LNCaP clone FGC (cell line): ENCODE data around the gene SLC8A1.

ENCODE experiments used
- DNase-seq: peaks from one replicate; pipeline ENCODE4 v3.0.0-alpha.2; 2011; ENCODE audit warnings: low read depth
- H3K4me3 ChIP-seq: 2 replicates; pipeline ENCODE4 v1.5.1; 2011; ENCODE audit warnings: mild to moderate bottlenecking, low read depth, low read length, control low read depth
- CTCF ChIP-seq: IDR thresholded peaks from 2 replicates; pipeline ENCODE4 v1.5.1; 2012; ENCODE audit warnings: mild to moderate bottlenecking; ENCODE audit not compliant: control insufficient read depth, insufficient read depth; ENCODE audit errors: extremely low read depth

The SLC8A1 gene

GRCh38 chr2:40127890-40128557 is 323.9 kb downstream of the SLC8A1 start:
- DNase-seq: no peak
- H3K4me3 ChIP-seq: no peak overlapping the region
- TF ChIP-seq CTCF: no peak

- no peak for DNase-seq
- H3K4me3 ChIP-seq: no peak overlapping the region
- no peak for TF ChIP-seq CTCF
Observed at GRCh38 chr2:40127146-40127545, 324.7 kb downstream of the SLC8A1 start.

DNA sequence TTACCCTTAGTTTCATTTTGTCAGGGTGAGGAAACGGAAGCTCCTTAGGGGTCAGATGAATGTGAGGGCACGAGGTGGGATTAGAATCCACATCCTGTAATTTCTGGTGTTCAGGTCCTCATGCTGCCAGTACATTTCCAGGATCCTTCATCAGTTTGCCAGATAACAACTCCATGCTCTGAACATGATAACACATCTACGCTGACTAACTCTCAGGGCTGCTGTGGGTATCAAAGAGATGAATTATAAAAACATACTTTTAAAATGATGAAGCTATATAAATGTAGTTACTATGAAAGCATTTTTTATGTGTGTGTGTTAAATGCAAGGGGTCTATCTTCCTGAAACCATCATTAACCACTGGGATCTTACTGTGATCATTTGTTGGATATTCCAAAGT is 325.9 kb downstream of the SLC8A1 start:
- H3K4me3 ChIP-seq: no peak overlapping the region
- DNase-seq: no peak
- no peak for TF ChIP-seq CTCF

DNA sequence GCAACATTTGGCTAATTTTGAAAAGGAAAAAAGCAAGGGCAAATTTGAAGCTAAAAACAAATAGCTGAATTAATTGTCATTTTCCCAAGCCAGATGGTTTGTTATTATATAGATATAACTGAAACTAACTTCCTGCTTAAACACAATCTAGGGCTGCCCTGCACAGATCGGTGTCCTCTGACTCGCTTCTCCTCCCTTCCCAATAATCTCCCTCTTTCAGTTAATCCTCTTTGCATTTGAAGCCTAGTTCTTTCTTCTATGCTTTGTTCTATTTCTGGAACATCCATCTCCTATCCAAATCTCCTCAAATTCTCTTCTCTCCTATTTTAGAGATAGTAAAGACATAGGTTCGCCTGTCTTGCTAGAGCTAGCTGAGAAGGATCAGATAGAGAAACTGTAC is 328.1 kb downstream of the SLC8A1 start:
- no peak for DNase-seq
- no peak for TF ChIP-seq CTCF
- no peak overlapping the region for H3K4me3 ChIP-seq

GRCh38 chr2:40123326-40123725 is 328.6 kb downstream of the SLC8A1 start:
- no peak overlapping the region for H3K4me3 ChIP-seq
- DNase-seq: no peak
- TF ChIP-seq CTCF: no peak

DNA sequence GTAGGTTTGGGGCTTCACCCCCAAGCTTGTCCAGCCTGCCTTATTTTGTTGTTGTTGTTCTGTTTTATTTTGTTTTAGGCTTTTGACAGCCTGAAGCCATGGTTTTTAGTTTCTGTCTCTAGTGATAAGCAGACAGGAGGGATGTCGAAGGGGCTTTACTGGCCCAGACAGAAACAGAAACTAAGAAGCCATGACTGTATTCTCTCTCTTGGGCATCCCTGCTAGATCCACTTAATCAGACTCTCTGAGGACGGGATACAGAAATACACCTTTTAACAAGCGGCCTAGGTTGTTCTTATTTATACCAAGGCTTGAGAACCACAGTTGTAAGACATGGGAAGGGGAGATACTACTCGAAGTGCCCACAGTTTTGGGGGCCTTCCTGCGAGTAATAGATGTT is 330.9 kb downstream of the SLC8A1 start:
- DNase-seq: no peak
- no peak overlapping the region for H3K4me3 ChIP-seq
- no peak for TF ChIP-seq CTCF

- no peak for DNase-seq
- H3K4me3 ChIP-seq: no peak overlapping the region
- no peak for TF ChIP-seq CTCF
Observed at GRCh38 chr2:40120026-40120425, 331.9 kb downstream of the SLC8A1 start.
